SK-N-SH (cell line): ENCODE data around the gene DDX54. TPM values are rescaled to one million over a fixed set of nuclear protein-coding genes. Genes with fewer than 3 reads are reported as not detected.

Source experiments
- CTCF ChIA-PET: fragments of 300-600, 350-600 bp; formaldehyde crosslinking; extraction: SDS; loops from one replicate; lab custom pipeline; 2021; lab: Yijun Ruan, JAX
- POLR2A ChIA-PET: fragments of 350-600 bp; sonication (Branson Sonifier 250); formaldehyde crosslinking; extraction: SDS; loops from one replicate; lab custom pipeline; 2020; ENCODE audit warnings: antibody characterized with exemption, inconsistent platforms; lab: Yijun Ruan, JAX
- DNase-seq: peaks from one replicate; pipeline ENCODE4 v3.0.0; 2012
- H2AFZ ChIP-seq: fragments of 200-600 bp; sonication (generic); 2 replicates; pipeline ENCODE4 v1.8.1; 2016; ENCODE audit warnings: antibody characterized with exemption, mild to moderate bottlenecking, low read depth
- H3F3A ChIP-seq: fragments of 200-600 bp; sonication (generic); replicated peaks from 2 replicates; pipeline ENCODE3; 2016; ENCODE audit warnings: antibody characterized with exemption, mild to moderate bottlenecking; ENCODE audit not compliant: insufficient read depth
- H3K27ac ChIP-seq, 2 experiments: fragments of 200-500 bp in 1 of 2; fragments of 200-600 bp in 1 of 2; sonication (Bioruptor generic) in 1 of 2; sonication (generic), shearing (Covaris generic) in 1 of 2; 2 replicates each; pipeline versions ENCODE4 v1.5.1 to v1.6.1; 2014 to 2016; ENCODE audit warnings: low read depth in 2 of 2, inconsistent platforms in 1 of 2, low read length in 1 of 2, mild to moderate bottlenecking in 1 of 2, mixed read lengths in 1 of 2
- H3K27me3 ChIP-seq: fragments of 200-600 bp; sonication (generic), shearing (Covaris generic); 2 replicates; pipeline ENCODE4 v1.6.1; 2016; ENCODE audit warnings: mixed run types; ENCODE audit not compliant: insufficient read depth
- H3K36me3 ChIP-seq, 2 experiments: fragments of 200-500 bp in 1 of 2; fragments of 200-600 bp in 1 of 2; sonication (Bioruptor generic) in 1 of 2; sonication (generic) in 1 of 2; replicated peaks in 1 of 2; 2 replicates each; pipeline versions ENCODE3 to v1.5.1; 2014 to 2016; ENCODE audit warnings: low read length in 1 of 2, mild to moderate bottlenecking in 1 of 2; ENCODE audit not compliant: insufficient read depth in 2 of 2, control insufficient read depth in 1 of 2
- H3K4me1 ChIP-seq, 2 experiments: fragments of 200-500 bp in 1 of 2; fragments of 200-600 bp in 1 of 2; sonication (Bioruptor generic) in 1 of 2; sonication (generic), shearing (Covaris generic) in 1 of 2; 2 replicates each; pipeline versions ENCODE4 v1.5.1 to v1.6.1; 2014 to 2016; ENCODE audit warnings: low read depth in 1 of 2, low read length in 1 of 2, mixed run types in 1 of 2; ENCODE audit not compliant: insufficient read depth in 2 of 2, control insufficient read depth in 1 of 2
- H3K4me2 ChIP-seq: fragments of 200-600 bp; sonication (generic), shearing (Covaris generic); 2 replicates; pipeline ENCODE4 v1.6.1; 2017; ENCODE audit warnings: mixed run types
- H3K4me3 ChIP-seq, 2 experiments: fragments of 200-500 bp in 1 of 2; fragments of 200-600 bp in 1 of 2; sonication (Bioruptor generic) in 1 of 2; sonication (generic), shearing (Covaris generic) in 1 of 2; 2 replicates each; pipeline versions ENCODE4 v1.5.1 to v1.8.1; 2014 to 2016; ENCODE audit warnings: low read depth in 2 of 2, inconsistent platforms in 1 of 2, low read length in 1 of 2, mild to moderate bottlenecking in 1 of 2, mixed read lengths in 1 of 2, moderate library complexity in 1 of 2
- H3K79me2 ChIP-seq: fragments of 200-600 bp; sonication (generic); 2 replicates; pipeline ENCODE4 v1.8.1; 2017; ENCODE audit warnings: mild to moderate bottlenecking; ENCODE audit not compliant: insufficient read depth
- H3K9ac ChIP-seq: fragments of 200-600 bp; sonication (generic); 2 replicates; pipeline ENCODE4 v1.6.1; 2017; ENCODE audit warnings: mixed run types
- H3K9me2 ChIP-seq: fragments of 200-600 bp; sonication (generic); 2 replicates; pipeline ENCODE4 v1.6.1; 2017; ENCODE audit warnings: mixed run types
- H3K9me3 ChIP-seq: fragments of 200-600 bp; sonication (generic); 2 replicates; pipeline ENCODE4 v1.6.1; 2017; ENCODE audit warnings: mixed run types, mild to moderate bottlenecking, moderate library complexity
- H4K20me1 ChIP-seq: fragments of 200-600 bp; sonication (generic); 2 replicates; pipeline ENCODE4 v1.6.1; 2017; ENCODE audit warnings: mild to moderate bottlenecking, mixed run types; ENCODE audit not compliant: insufficient read depth
- ELF1 ChIP-seq: IDR thresholded peaks from 2 replicates; pipeline ENCODE4 v1.4.0; 2012
- FOSL2 ChIP-seq: IDR thresholded peaks from 2 replicates; pipeline ENCODE4 v1.4.0; 2012; ENCODE audit warnings: low read depth, mild to moderate bottlenecking, moderate library complexity, borderline replicate concordance
- JUND ChIP-seq: IDR thresholded peaks from 2 replicates; pipeline ENCODE4 v1.4.0; 2012
- MEF2A ChIP-seq: IDR thresholded peaks from 2 replicates; pipeline ENCODE4 v1.4.0; 2012; ENCODE audit warnings: low read depth, borderline replicate concordance
- POLR2AphosphoS5 ChIP-seq: IDR thresholded peaks from 2 replicates; pipeline ENCODE4 v1.6.1; 2012; ENCODE audit warnings: low read depth, low read length
- RCOR1 ChIP-seq: fragments of 150-350 bp; IDR thresholded peaks from 2 replicates; pipeline ENCODE4 v1.6.1; 2017; ENCODE audit warnings: antibody characterized with exemption, low read length
- SIN3A ChIP-seq: IDR thresholded peaks from 2 replicates; pipeline ENCODE4 v1.6.1; 2012; ENCODE audit warnings: low read depth, mild to moderate bottlenecking, low read length, moderate library complexity, borderline replicate concordance
- SMC3 ChIP-seq: IDR thresholded peaks from 2 replicates; pipeline ENCODE4 v1.6.1; 2012; ENCODE audit warnings: low read depth, low read length, improper control_type of control experiment
- TEAD4 ChIP-seq: IDR thresholded peaks from 2 replicates; pipeline ENCODE4 v1.4.0; 2012; ENCODE audit warnings: mild to moderate bottlenecking, borderline replicate concordance; ENCODE audit not compliant: insufficient read depth
- WGBS: methylation state at CpG from one replicate; pipeline ENCODE4 v1.1.6; 2017; ENCODE audit warnings: low lambda C conversion rate; 5-methylcytosine and 5-hydroxymethylcytosine counted together
- polyA plus RNA-seq, 3 experiments: library from polyadenylated mRNA; depleted of rRNA; stranded (reverse); fragments of >200 nt; gene quantifications; 2 replicates each; pipeline ENCODE4 v1.2.3, GENCODE V29; 2012
- TF ChIP-seq, protein P1 (sequence below): IDR thresholded peaks from 2 replicates; pipeline ENCODE4 v1.6.1; 2012; ENCODE audit warnings: mild to moderate bottlenecking, low read depth, low read length, moderate library complexity
- TF ChIP-seq, protein P2 (sequence below): IDR thresholded peaks from 2 replicates; pipeline ENCODE4 v1.4.0; 2012; ENCODE audit warnings: low read depth, borderline replicate concordance

Gene DDX54
- polyA plus RNA-seq, 1 of the 3 experiments (the other 2 are of a cell fraction): 69.9 TPM

DNA sequence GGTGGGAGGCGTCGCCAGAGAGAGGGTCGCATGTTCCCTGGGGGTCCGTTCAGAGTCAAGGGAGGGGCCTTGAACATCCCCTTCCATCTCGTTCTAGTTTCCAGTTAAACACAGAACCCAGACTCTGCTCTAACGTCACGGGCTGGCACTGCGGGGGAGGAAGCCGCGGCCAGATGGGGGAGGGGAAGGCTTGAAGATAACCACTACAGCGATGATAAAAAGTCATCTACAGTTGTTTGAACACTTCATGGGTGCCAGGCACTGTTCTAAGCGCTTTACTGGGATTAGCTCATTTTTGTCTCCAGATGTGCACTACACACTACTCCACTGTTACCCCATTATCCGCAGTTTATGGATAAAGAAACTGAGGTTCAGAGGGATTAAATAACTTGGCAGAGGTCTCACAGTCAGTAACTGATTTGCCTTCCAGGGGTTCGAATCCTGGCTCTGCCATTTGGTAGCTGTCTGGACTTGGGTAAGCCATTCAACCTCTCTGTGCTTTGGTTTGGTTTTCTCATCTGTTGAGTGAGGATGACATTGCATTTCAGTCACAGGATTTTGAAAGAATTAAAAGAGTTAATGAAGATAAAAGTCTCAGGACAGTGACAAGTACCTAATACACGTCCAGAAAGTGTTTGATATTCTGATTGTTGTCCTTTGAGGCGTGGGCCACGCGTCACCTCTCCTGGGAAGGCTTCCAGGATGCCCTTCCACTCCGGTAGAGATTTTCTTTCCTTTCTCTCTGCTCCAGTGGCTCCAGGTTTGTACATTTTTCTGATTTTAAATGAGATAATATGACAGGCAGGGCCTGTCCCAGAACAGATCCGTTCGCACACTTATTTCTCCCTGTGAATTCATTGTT lies 48.9 kb downstream of the DDX54 start:
- Histone ChIP-seq H3K9me3 (no peaks in the 10 kb centered on the region), H3K9ac (no peak overlapping the region), H2AFZ (no peak overlapping the region), H3F3A (no peaks in the 10 kb centered on the region), H3K4me2 (no peak overlapping the region), H3K4me1 (no peaks in the 10 kb centered on the region; a peak in 1 of 4 replicates), H3K79me2 (no peaks in the 10 kb centered on the region), H3K27ac (no peak overlapping the region), H4K20me1 (no peaks in the 10 kb centered on the region), H3K36me3 (no peaks in the 10 kb centered on the region), H3K4me3 (no peak overlapping the region), H3K27me3 (no peaks in the 10 kb centered on the region), H3K9me2 (no peaks in the 10 kb centered on the region)
- ChIA-PET POLR2A (no interaction called here), CTCF (interaction anchor here (1.2 to 6.4 kb wide), 7 partner anchors 10 to 88 kb away, joined by 3 to 49 read pairs (median 5); partner anchors contain the start of gene CFAP73)
- WGBS: 25% methylated on average over 21 of the region's 21 CpGs
- peak; percentile 50 for DNase-seq
- no peak for TF ChIP-seq JUND
- no peak for TF ChIP-seq TEAD4
- TF ChIP-seq POLR2AphosphoS5: no peak
- TF ChIP-seq, protein P1, sequence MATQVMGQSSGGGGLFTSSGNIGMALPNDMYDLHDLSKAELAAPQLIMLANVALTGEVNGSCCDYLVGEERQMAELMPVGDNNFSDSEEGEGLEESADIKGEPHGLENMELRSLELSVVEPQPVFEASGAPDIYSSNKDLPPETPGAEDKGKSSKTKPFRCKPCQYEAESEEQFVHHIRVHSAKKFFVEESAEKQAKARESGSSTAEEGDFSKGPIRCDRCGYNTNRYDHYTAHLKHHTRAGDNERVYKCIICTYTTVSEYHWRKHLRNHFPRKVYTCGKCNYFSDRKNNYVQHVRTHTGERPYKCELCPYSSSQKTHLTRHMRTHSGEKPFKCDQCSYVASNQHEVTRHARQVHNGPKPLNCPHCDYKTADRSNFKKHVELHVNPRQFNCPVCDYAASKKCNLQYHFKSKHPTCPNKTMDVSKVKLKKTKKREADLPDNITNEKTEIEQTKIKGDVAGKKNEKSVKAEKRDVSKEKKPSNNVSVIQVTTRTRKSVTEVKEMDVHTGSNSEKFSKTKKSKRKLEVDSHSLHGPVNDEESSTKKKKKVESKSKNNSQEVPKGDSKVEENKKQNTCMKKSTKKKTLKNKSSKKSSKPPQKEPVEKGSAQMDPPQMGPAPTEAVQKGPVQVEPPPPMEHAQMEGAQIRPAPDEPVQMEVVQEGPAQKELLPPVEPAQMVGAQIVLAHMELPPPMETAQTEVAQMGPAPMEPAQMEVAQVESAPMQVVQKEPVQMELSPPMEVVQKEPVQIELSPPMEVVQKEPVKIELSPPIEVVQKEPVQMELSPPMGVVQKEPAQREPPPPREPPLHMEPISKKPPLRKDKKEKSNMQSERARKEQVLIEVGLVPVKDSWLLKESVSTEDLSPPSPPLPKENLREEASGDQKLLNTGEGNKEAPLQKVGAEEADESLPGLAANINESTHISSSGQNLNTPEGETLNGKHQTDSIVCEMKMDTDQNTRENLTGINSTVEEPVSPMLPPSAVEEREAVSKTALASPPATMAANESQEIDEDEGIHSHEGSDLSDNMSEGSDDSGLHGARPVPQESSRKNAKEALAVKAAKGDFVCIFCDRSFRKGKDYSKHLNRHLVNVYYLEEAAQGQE: no peak
- no peak for TF ChIP-seq SMC3
- TF ChIP-seq MEF2A: no peak
- TF ChIP-seq ELF1: no peak
- TF ChIP-seq, protein P2, sequence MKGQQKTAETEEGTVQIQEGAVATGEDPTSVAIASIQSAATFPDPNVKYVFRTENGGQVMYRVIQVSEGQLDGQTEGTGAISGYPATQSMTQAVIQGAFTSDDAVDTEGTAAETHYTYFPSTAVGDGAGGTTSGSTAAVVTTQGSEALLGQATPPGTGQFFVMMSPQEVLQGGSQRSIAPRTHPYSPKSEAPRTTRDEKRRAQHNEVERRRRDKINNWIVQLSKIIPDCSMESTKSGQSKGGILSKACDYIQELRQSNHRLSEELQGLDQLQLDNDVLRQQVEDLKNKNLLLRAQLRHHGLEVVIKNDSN: no peak
- TF ChIP-seq RCOR1: no peak
- TF ChIP-seq SIN3A: no peak
- TF ChIP-seq FOSL2: no peak
